K562 (cell line): ENCODE measurements around the gene DNAH3. TPM values are rescaled to one million over a fixed set of nuclear protein-coding genes. Genes with fewer than 3 reads are reported as not detected.
A peak's percentile ranks its signal among the peaks of the same experiment; 100 is the strongest.

Experiments
- CLOCK ChIP-seq: fragments of 250-450 bp; sonication (Bioruptor Pico); IDR thresholded peaks from 2 replicates; pipeline ENCODE4 v1.4.0; 2020; ENCODE audit warnings: mild to moderate bottlenecking, moderate library complexity, borderline replicate concordance
- CTBP1 ChIP-seq: fragments of 450-650 bp; IDR thresholded peaks from 2 replicates; pipeline ENCODE4 v1.6.1; 2016; ENCODE audit warnings: borderline replicate concordance
- CTCFL ChIP-seq: IDR thresholded peaks from 2 replicates; pipeline ENCODE4 v1.6.1; 2011; ENCODE audit warnings: borderline replicate concordance, low read depth, mild to moderate bottlenecking, moderate library complexity, low read length; ENCODE audit not compliant: insufficient read depth, poor library complexity, severe bottlenecking
- ESRRA ChIP-seq: fragments of 450-650 bp; IDR thresholded peaks from 2 replicates; pipeline ENCODE4 v1.6.1; 2014; ENCODE audit warnings: low read depth, mild to moderate bottlenecking, moderate library complexity, borderline replicate concordance
- FOXJ3 ChIP-seq: sonication (generic); formaldehyde crosslinking; IDR thresholded peaks from 2 replicates; pipeline ENCODE4 v1.4.0; 2020; ENCODE audit warnings: mild to moderate bottlenecking, missing genetic modification reagents
- GTF2B ChIP-seq: IDR thresholded peaks from 2 replicates; pipeline ENCODE4 v1.6.1; 2011; ENCODE audit not compliant: insufficient read length; ENCODE audit errors: extremely low read depth
- HNRNPK ChIP-seq: fragments of 200-400 bp; formaldehyde crosslinking; IDR thresholded peaks from one replicate; pipeline ENCODE4 v1.6.1; 2018; ENCODE audit warnings: mild to moderate bottlenecking, low read depth, low read length; ENCODE audit not compliant: poor library complexity, severe bottlenecking
- HNRNPL ChIP-seq: fragments of 200-400 bp; formaldehyde crosslinking; IDR thresholded peaks from 2 replicates; pipeline ENCODE4 v1.6.1; 2017; ENCODE audit warnings: low read depth, mild to moderate bottlenecking, low read length
- JUNB ChIP-seq: fragments of 450-650 bp; formaldehyde crosslinking; conservative IDR thresholded peaks from 2 replicates; pipeline ENCODE4 v1.4.0; 2020; ENCODE audit warnings: mild to moderate bottlenecking
- KLF13 ChIP-seq: fragments of 450-650 bp; IDR thresholded peaks from 2 replicates; pipeline ENCODE4 v1.6.1; 2016; ENCODE audit warnings: missing genetic modification characterization, low read depth, mild to moderate bottlenecking, missing compliant biosample characterization, moderate library complexity, borderline replicate concordance
- OTX1 ChIP-seq: fragments of 450-650 bp; formaldehyde crosslinking; IDR thresholded peaks from 2 replicates; pipeline ENCODE4 v1.4.0; 2022; ENCODE audit warnings: mild to moderate bottlenecking
- PHTF2 ChIP-seq: fragments of 250-450 bp; sonication (Bioruptor Pico); IDR thresholded peaks from 2 replicates; pipeline ENCODE4 v1.5.0; 2021; ENCODE audit warnings: mild to moderate bottlenecking
- POLR2B ChIP-seq: fragments of 450-650 bp; IDR thresholded peaks from 2 replicates; pipeline ENCODE4 v1.6.1; 2018; ENCODE audit warnings: low read depth; ENCODE audit not compliant: partially characterized antibody
- SAFB2 ChIP-seq: fragments of 200-400 bp; formaldehyde crosslinking; IDR thresholded peaks from 2 replicates; pipeline ENCODE4 v1.6.1; 2018; ENCODE audit warnings: borderline replicate concordance, low read length, low read depth, moderate library complexity; ENCODE audit not compliant: severe bottlenecking
- SMARCA4 ChIP-seq: fragments of 450-650 bp; IDR thresholded peaks from 2 replicates; pipeline ENCODE4 v1.6.1; 2016
- ZBED1 ChIP-seq: IDR thresholded peaks from 2 replicates; pipeline ENCODE4 v1.6.1; 2014
- ZNF609 ChIP-seq: sonication (generic); formaldehyde crosslinking; IDR thresholded peaks from 2 replicates; pipeline ENCODE4 v1.8.1; 2023; ENCODE audit warnings: missing genetic modification reagents, mild to moderate bottlenecking, borderline replicate concordance
- polyA plus RNA-seq, 8 experiments: library from polyadenylated mRNA; depleted of rRNA in 4 of 8; stranded (reverse) in 5 of 8; unstranded in 3 of 8; fragments of >200 nt; fragmentation: Nextera tagmentation in 2 of 8; fragmentation: Illumina TruSeq in 1 of 8; extraction: Ambion mirVana in 2 of 8; extraction: Trizol in 1 of 8; gene quantifications; 2 replicates each; pipeline versions ENCODE4 v1.2.1 to v1.2.3, GENCODE V29; 2011 to 2014; ENCODE audit warnings: inconsistent platforms in 1 of 8, missing spikeins in 1 of 8
- total RNA-seq, 7 experiments: library from RNA; depleted of rRNA in 6 of 7; stranded (reverse); fragments of >200 nt in 6 of 7; fragmentation: Illumina TruSeq in 2 of 7; extraction: Trizol in 2 of 7; gene quantifications; 2 replicates each; pipeline versions ENCODE4 v1.2.1 to v1.2.3, GENCODE V29; 2011 to 2021; ENCODE audit warnings: low replicate concordance in 1 of 7

Gene DNAH3
- total and polyA plus RNA-seq, 9 of the 15 experiments (the other 6 are each of a cell fraction or from before 2014, with no cell fraction given) = 0.32 to 0.84 (median 0.44) TPM

GRCh38 chr16:20918486-20919239 is 232.0 kb downstream of the DNAH3 start (continued):
- TF ChIP-seq JUNB (CRISPR knock-in tag) = no peak
- TF ChIP-seq CTCFL = no peak
- TF ChIP-seq OTX1 = no peak
- no peak for TF ChIP-seq FOXJ3 (CRISPR knock-in tag)
- no peak for TF ChIP-seq ZNF609 (CRISPR knock-in tag)
- no peak for TF ChIP-seq HNRNPL
- no peak for TF ChIP-seq GTF2B
- no peak for TF ChIP-seq HNRNPK
- TF ChIP-seq KLF13 (tag) = no peak; the same call in 1 of the 2 replicates
- peak; percentile 83 for TF ChIP-seq ESRRA
- no peak for TF ChIP-seq SAFB2
- no peak for TF ChIP-seq POLR2B
- TF ChIP-seq CTBP1 = peak; percentile 81
- peak; percentile 64 for TF ChIP-seq SMARCA4
- TF ChIP-seq ZBED1 = no peak
- TF ChIP-seq CLOCK (CRISPR knock-in tag) = no peak
- no peak for TF ChIP-seq PHTF2 (CRISPR knock-in tag)
